ENCODE data around the gene GRAMD2B.

- TF ChIP-seq MXI1 (IDR thresholded peaks at IDR 0.05; ENCODE audit: borderline replicate concordance, low read depth, low read length) (no peak), RARG (CRISPR knock-in tag; IDR thresholded peaks at IDR 0.05; ENCODE audit: low read depth) (no peak), KMT2A (CRISPR knock-in tag; IDR thresholded peaks at IDR 0.05) (no peak), ZNF839 (CRISPR knock-in tag; IDR thresholded peaks at IDR 0.05; ENCODE audit: borderline replicate concordance) (no peak), ZSCAN30 (CRISPR knock-in tag; IDR thresholded peaks at IDR 0.05) (no peak), AGO2 (optimal IDR thresholded peaks at IDR 0.05; ENCODE audit: low read depth, low read length) (no peak), ZNF280B (CRISPR knock-in tag; IDR thresholded peaks at IDR 0.05; ENCODE audit: borderline replicate concordance) (no peak)
- TF ChIP-seq, protein P1, sequence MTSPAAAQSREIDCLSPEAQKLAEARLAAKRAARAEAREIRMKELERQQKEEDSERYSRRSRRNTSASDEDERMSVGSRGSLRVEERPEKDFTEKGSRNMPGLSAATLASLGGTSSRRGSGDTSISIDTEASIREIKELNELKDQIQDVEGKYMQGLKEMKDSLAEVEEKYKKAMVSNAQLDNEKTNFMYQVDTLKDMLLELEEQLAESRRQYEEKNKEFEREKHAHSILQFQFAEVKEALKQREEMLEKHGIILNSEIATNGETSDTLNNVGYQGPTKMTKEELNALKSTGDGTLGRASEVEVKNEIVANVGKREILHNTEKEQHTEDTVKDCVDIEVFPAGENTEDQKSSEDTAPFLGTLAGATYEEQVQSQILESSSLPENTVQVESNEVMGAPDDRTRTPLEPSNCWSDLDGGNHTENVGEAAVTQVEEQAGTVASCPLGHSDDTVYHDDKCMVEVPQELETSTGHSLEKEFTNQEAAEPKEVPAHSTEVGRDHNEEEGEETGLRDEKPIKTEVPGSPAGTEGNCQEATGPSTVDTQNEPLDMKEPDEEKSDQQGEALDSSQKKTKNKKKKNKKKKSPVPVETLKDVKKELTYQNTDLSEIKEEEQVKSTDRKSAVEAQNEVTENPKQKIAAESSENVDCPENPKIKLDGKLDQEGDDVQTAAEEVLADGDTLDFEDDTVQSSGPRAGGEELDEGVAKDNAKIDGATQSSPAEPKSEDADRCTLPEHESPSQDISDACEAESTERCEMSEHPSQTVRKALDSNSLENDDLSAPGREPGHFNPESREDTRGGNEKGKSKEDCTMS (CRISPR knock-in tag; conservative IDR thresholded peaks at IDR 0.05): no peak
These were observed 103.3 kb downstream of the GRAMD2B start for GRCh38 chr5:126526493-126526892.

Measured in HepG2 (cell line).